Measurements from ENCODE around the gene FARSA.

- TF ChIP-seq CREB1 (IDR thresholded peaks at IDR 0.05; ENCODE audit: low read depth): no peak
- TF ChIP-seq ZNF274 (IDR thresholded peaks at IDR 0.05; ENCODE audit: insufficient read depth, insufficient read length): no peak
- TF ChIP-seq FOS (IDR thresholded peaks at IDR 0.05; ENCODE audit: borderline replicate concordance, extremely low read depth, insufficient read length): no peak
- TF ChIP-seq CTCF (IDR thresholded peaks at IDR 0.05 in 2 of 3, conservative IDR thresholded peaks at IDR 0.05 in 1 of 3; ENCODE audit: control insufficient read depth in 2 of 3, extremely low read depth in 1 of 3, insufficient read depth in 1 of 3, low read depth in 3 of 3, low read length in 3 of 3): no peak
- TF ChIP-seq POLR2AphosphoS2 (IDR thresholded peaks at IDR 0.05; ENCODE audit: low read depth, low read length): no peak
- TF ChIP-seq E2F4 (IDR thresholded peaks at IDR 0.05; ENCODE audit: low read depth, low read length): no peak
- TF ChIP-seq SP1 (IDR thresholded peaks at IDR 0.05; ENCODE audit: low read depth, low read length): no peak
- no peak for TF ChIP-seq ZSCAN29 (IDR thresholded peaks at IDR 0.05)
- no peak for TF ChIP-seq RAD51 (IDR thresholded peaks at IDR 0.05)
- no peak for TF ChIP-seq NFIC (IDR thresholded peaks at IDR 0.05; ENCODE audit: low read depth, low read length)
Observed at GRCh38 chr19:12875086-12875485, 58.4 kb downstream of the FARSA start.

Data from GM12878 (cell line).